Neural crest cell (in vitro differentiated cells): ENCODE measurements around the gene CLTCL1. TPM values are rescaled to one million over a fixed set of nuclear protein-coding genes. Genes with fewer than 3 reads are reported as not detected.
"Not testable (repeated sequence)": the region's sequence is repeated elsewhere in the genome, so short reads cannot be mapped to it uniquely, and the experiment has no call there.

Experiments
- DNase-seq: peaks from one replicate; pipeline ENCODE4 v3.0.0; 2021; ENCODE audit warnings: low read depth, mixed read lengths, low spot score
- H3K27ac Mint-ChIP-seq: one replicate; pipeline ENCODE4 v1.8.0; 2021; ENCODE audit warnings: mild to moderate bottlenecking, mixed read lengths; ENCODE audit not compliant: unreplicated experiment
- H3K27me3 Mint-ChIP-seq: 2 replicates; pipeline ENCODE4 v1.8.0; 2021; ENCODE audit warnings: low read depth, mild to moderate bottlenecking, mixed read lengths
- H3K36me3 Mint-ChIP-seq: 2 replicates; pipeline ENCODE4 v1.8.0; 2021; ENCODE audit warnings: low read depth, mild to moderate bottlenecking, mixed read lengths
- H3K4me1 Mint-ChIP-seq: 2 replicates; pipeline ENCODE4 v1.8.0; 2021; ENCODE audit warnings: mixed read lengths
- H3K4me3 Mint-ChIP-seq: one replicate; pipeline ENCODE4 v1.8.0; 2021; ENCODE audit warnings: mild to moderate bottlenecking, mixed read lengths
- H3K9me3 Mint-ChIP-seq: 2 replicates; pipeline ENCODE4 v1.8.0; 2021; ENCODE audit warnings: mixed read lengths
- CTCF ChIP-seq: fragments of 200-600 bp; sonication (generic); conservative IDR thresholded peaks from 2 replicates; pipeline ENCODE4 v1.5.0; 2021; ENCODE audit warnings: antibody characterized with exemption, mild to moderate bottlenecking
- total RNA-seq: library from RNA; stranded (reverse); gene quantifications from 2 replicates; pipeline ENCODE4 v1.2.1, GENCODE V29; 2021

CLTCL1 gene
- total RNA-seq, 1 donor from 2014 or later = 7.2 TPM

- no peaks in the 10 kb centered on the region for H3K4me1 Mint-ChIP-seq
- H3K27me3 Mint-ChIP-seq = no peaks in the 10 kb centered on the region
- H3K4me3 Mint-ChIP-seq = no peak overlapping the region
- peaks cover 67% of the 10 kb centered on the region for H3K36me3 Mint-ChIP-seq
- H3K27ac Mint-ChIP-seq = no peak overlapping the region
- DNase-seq = no peak
- H3K9me3 Mint-ChIP-seq = peaks cover 17% of the 10 kb centered on the region
- TF ChIP-seq CTCF = no peak
Measured at GRCh38 chr22:19330865-19331418, 39.4 kb upstream of the CLTCL1 start.

- Mint-ChIP-seq H3K36me3 (peaks cover 65% of the 10 kb centered on the region), H3K9me3 (peaks cover 16% of the 10 kb centered on the region)
- not testable (repeated sequence) for DNase-seq, H3K4me1 Mint-ChIP-seq, H3K4me3 Mint-ChIP-seq, H3K27me3 Mint-ChIP-seq, H3K27ac Mint-ChIP-seq
Measured at GRCh38 chr22:19330205-19330604, 38.7 kb upstream of the CLTCL1 start.

- H3K27ac Mint-ChIP-seq = no peak overlapping the region
- H3K27me3 Mint-ChIP-seq = no peaks in the 10 kb centered on the region
- DNase-seq = no peak
- H3K36me3 Mint-ChIP-seq = peaks cover 65% of the 10 kb centered on the region
- peaks cover 18% of the 10 kb centered on the region for H3K9me3 Mint-ChIP-seq
- TF ChIP-seq CTCF = no peak
- no peaks in the 10 kb centered on the region for H3K4me1 Mint-ChIP-seq
- no peak overlapping the region for H3K4me3 Mint-ChIP-seq
Measured at GRCh38 chr22:19329454-19329853, 37.9 kb upstream of the CLTCL1 start.

GRCh38 chr22:19325296-19325948 is 33.9 kb upstream of the CLTCL1 start:
- Mint-ChIP-seq H3K4me3 (no peak overlapping the region), H3K9me3 (peaks cover 12% of the 10 kb centered on the region)

GRCh38 chr22:19323420-19323819 is 31.9 kb upstream of the CLTCL1 start:
- H3K4me1 Mint-ChIP-seq, DNase-seq, H3K9me3 Mint-ChIP-seq, H3K4me3 Mint-ChIP-seq, H3K27me3 Mint-ChIP-seq, H3K27ac Mint-ChIP-seq: not testable (repeated sequence)
- peaks cover 45% of the 10 kb centered on the region for H3K36me3 Mint-ChIP-seq

More at GRCh38 chr22:19325296-19325948, 33.9 kb upstream of the CLTCL1 start:
- DNase-seq = no peak
- TF ChIP-seq CTCF = no peak
- Mint-ChIP-seq H3K27ac (no peak overlapping the region), H3K36me3 (peaks cover 55% of the 10 kb centered on the region), H3K27me3 (no peaks in the 10 kb centered on the region), H3K4me1 (no peaks in the 10 kb centered on the region)

- Mint-ChIP-seq H3K36me3 (peaks cover 41% of the 10 kb centered on the region), H3K4me1 (no peaks in the 10 kb centered on the region), H3K27ac (no peak overlapping the region), H3K9me3 (peaks cover 11% of the 10 kb centered on the region), H3K4me3 (no peak overlapping the region), H3K27me3 (no peaks in the 10 kb centered on the region)
- no peak for TF ChIP-seq CTCF
- no peak for DNase-seq
Measured at GRCh38 chr22:19321757-19322156, 30.2 kb upstream of the CLTCL1 start.

- not testable (repeated sequence) for DNase-seq
- H3K9me3 Mint-ChIP-seq = peaks cover 14% of the 10 kb centered on the region
Measured at GRCh38 chr22:19320136-19320535, 28.6 kb upstream of the CLTCL1 start.

More at GRCh38 chr22:19320136-19320535, 28.6 kb upstream of the CLTCL1 start:
- peaks cover 37% of the 10 kb centered on the region for H3K36me3 Mint-ChIP-seq
- H3K27ac Mint-ChIP-seq, H3K27me3 Mint-ChIP-seq, H3K4me1 Mint-ChIP-seq, H3K4me3 Mint-ChIP-seq: not testable (repeated sequence)
